GM12891 (cell line): ENCODE data around the gene AXIN2.

Experiments
- DNase-seq: peaks from one replicate; pipeline ENCODE4 v3.0.0; 2011; ENCODE audit warnings: low spot score; ENCODE audit not compliant: insufficient read length
- FAIRE-seq: peaks from 2 replicates; lab custom pipeline; 2011; peaks lifted over from hg19 to GRCh38; lab: Jason Lieb, UNC
- PAX5 ChIP-seq: IDR thresholded peaks from 2 replicates; pipeline ENCODE4 v1.6.1; 2011; ENCODE audit warnings: low read length, moderate library complexity, mild to moderate bottlenecking; ENCODE audit not compliant: insufficient read depth, severe bottlenecking
- POLR2A ChIP-seq: IDR thresholded peaks from 2 replicates; pipeline ENCODE4 v1.6.1; 2011; ENCODE audit warnings: low read depth, low read length, control low read depth
- POLR2AphosphoS5 ChIP-seq: IDR thresholded peaks from 2 replicates; pipeline ENCODE4 v1.6.1; 2011; ENCODE audit warnings: low read depth, low read length, control low read depth
- POU2F2 ChIP-seq: IDR thresholded peaks from 2 replicates; pipeline ENCODE4 v1.6.1; 2011; ENCODE audit warnings: low read depth, mild to moderate bottlenecking, control low read depth, low read length, moderate library complexity
- SPI1 ChIP-seq: IDR thresholded peaks from 2 replicates; pipeline ENCODE4 v1.6.1; 2011; ENCODE audit warnings: low read depth, low read length, control low read depth
- TAF1 ChIP-seq: IDR thresholded peaks from 2 replicates; pipeline ENCODE4 v1.6.1; 2011; ENCODE audit warnings: low read depth, low read length, control low read depth

The AXIN2 gene

GRCh38 chr17:65584604-65585521 lies 23.4 kb upstream of the AXIN2 start:
- no peak for TF ChIP-seq POLR2A
- TF ChIP-seq SPI1 = no peak
- TF ChIP-seq POU2F2 = no peak
- TF ChIP-seq TAF1 = no peak
- TF ChIP-seq PAX5 = no peak
- FAIRE-seq = no peak
- DNase-seq = no peak

DNA sequence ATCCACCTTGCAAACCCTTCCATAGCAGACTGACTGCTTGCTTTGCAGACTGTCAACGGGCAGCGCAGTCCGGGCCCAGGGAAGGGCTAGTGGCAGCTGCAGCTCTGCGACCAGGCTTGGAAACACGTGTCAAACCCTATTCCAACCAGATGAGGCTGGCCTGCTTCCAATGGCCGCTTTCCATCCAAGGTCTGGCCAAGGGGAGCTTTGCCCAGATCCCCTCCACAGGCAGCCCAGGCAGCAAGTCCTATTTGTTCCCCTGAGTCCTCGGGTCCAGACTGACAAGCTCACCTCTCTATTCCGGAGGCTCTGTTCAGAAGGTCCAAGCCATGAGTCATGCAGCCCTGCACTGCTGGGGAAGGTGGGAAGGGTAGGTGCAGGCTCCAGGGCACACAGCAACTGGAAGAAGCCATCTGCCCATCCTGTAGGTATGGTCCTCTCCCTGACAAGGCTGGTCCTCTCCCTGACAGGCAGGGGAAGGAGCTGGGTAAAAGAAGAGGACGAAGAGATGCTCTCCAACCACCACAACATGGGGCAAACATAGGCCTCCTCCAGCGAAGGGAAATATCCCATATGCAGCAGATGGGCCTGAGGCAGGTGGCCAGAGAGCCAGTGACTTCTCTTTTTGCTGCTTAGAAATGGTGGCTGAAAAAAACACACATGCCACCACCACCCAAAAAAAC lies 22.6 kb upstream of the AXIN2 start:
- DNase-seq (no peak), FAIRE-seq (no peak)
- TF ChIP-seq POU2F2 = no peak
- no peak for TF ChIP-seq SPI1

DNA sequence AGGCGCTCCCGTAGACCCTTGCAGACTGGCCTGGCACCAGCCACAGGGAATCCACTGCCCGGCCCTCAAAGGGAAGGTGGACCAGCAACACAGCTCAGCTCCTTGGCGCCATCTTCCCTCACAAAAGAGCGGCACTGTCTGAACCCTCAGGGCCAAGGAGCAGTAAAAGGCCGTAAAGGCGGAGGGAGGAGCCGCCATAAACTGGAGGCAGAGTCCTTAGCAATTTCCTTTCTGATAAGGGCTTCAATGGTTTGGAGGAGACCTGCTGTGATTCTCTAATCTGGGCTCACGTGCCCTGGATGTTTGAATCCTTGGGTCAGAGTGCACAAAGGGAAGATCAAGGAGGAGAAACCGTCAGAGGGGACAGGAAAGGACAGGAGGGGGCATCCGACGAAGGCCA lies 15.5 kb upstream of the AXIN2 start:
- FAIRE-seq (no peak), DNase-seq (no peak)
- TF ChIP-seq TAF1 (no peak), POLR2AphosphoS5 (no peak), POU2F2 (no peak), PAX5 (no peak), SPI1 (no peak), POLR2A (no peak)

DNA sequence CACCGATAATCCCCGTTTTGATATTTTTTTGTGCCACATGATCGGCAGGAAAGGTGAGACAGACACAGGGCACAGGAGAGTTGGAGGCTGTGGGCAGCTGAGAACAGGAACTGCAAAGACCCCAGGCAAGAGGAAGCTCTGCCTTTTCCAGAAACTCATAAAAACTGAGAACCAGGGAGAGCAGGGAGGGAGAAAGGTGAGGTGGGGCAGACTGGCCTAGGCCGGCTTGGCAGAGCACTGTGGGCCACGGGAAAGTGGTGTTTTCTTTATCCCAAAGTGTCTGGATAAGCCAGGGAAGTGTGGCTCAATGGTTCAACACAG lies 11.8 kb upstream of the AXIN2 start:
- DNase-seq (no peak), FAIRE-seq (no peak)
- TF ChIP-seq TAF1 (no peak), SPI1 (no peak), POU2F2 (no peak), POLR2A (no peak), PAX5 (no peak), POLR2AphosphoS5 (no peak)

DNA sequence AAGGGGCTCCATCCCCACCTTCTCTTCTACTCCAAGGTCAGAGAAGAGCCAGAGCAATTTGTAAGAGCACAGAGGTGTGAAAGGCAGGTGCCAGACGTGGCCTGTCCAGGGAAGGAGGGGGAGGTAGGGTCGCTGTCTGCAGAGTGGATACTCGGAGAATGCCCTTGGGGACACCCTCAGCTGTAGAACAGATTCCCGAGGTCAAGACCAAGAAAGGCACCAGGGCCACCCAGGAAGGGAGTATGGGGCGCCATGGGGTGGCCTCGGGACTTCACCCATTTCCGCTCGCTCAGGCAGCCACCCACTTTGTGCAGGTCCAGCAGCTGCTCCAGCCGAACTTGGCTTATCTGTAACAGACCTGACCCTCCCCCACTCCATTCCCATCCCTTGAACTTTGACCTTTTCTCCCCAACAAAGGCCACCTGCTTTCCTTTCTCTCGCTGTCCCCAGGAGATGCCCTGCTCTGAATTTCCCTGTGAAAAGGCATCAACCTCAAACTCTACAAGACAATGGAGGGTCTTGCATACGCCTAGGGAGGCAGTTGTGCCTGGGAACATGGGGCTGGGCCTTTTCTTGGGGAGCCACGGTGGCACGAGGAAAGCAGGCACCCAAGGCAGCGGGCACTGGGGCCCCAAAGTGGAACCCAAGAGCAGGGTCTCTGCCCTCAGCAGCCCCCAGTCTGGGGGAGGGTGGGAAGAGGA lies 11.3 kb upstream of the AXIN2 start:
- FAIRE-seq = no peak
- no peak for DNase-seq
- TF ChIP-seq POU2F2 = no peak

- TF ChIP-seq TAF1 (no peak), POU2F2 (no peak), POLR2A (no peak), SPI1 (no peak), PAX5 (no peak), POLR2AphosphoS5 (no peak)
- DNase-seq = no peak
- FAIRE-seq = no peak
Observed at GRCh38 chr17:65572186-65572580, 10.7 kb upstream of the AXIN2 start.

DNA sequence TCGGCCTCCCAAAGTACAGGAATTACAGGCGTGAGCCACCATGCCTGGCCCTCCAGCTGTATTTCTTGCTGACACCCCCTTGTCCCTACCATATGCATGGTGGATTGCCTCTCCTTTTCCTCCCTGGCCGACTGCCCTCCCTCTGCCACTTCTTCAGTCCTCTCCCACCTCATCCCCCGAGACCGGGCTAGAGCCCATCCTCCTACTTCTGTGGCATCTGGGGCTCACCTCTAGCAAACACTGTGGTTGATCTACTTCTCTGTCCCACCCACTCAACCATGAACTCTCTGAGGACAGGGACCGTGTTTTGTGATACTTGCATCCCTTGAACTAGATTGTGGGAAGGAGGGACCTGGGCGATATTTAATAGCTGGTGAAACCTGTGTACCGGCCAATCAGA lies 7.5 kb upstream of the AXIN2 start:
- FAIRE-seq (no peak), DNase-seq (no peak)
- TF ChIP-seq POLR2AphosphoS5 = no peak
- peak; percentile 24 for TF ChIP-seq PAX5

GRCh38 chr17:65567566-65567965 lies 6.1 kb upstream of the AXIN2 start:
- peak; percentile 76 for TF ChIP-seq SPI1
- TF ChIP-seq PAX5 = no peak
- no peak for FAIRE-seq
- no peak for DNase-seq

GRCh38 chr17:65565559-65565958 lies 4.1 kb upstream of the AXIN2 start:
- no peak for TF ChIP-seq SPI1
- TF ChIP-seq PAX5 = no peak
- no peak for TF ChIP-seq POLR2AphosphoS5
- TF ChIP-seq POU2F2 = no peak
- no peak for TF ChIP-seq POLR2A
- TF ChIP-seq TAF1 = no peak
- no peak for DNase-seq
- FAIRE-seq = no peak

DNA sequence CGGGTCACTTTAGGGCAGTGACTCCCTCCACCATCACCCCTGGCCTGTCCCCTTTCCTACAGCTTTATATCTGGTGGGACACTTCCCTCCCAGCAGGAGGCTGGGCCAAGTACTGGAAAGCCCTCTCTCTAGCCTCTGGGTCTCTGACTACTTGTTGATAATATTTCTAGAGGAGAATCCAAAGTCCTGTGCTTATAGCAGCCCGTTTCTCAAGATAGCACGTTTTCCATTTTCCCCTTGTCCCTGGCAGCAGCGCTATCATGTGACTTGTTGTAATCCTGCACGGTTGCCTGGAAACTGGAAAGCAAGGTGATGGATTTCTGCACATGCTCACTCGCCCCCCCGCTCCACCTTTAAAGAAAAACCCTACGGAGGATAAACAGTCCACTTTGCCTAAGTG lies 3.3 kb upstream of the AXIN2 start:
- FAIRE-seq (no peak), DNase-seq (no peak)
- TF ChIP-seq POU2F2 (no peak), TAF1 (no peak), POLR2A (no peak), POLR2AphosphoS5 (no peak), PAX5 (no peak), SPI1 (no peak)
